ENCODE data around the gene PRL. TPM values are rescaled to one million over a fixed set of nuclear protein-coding genes. Genes with fewer than 3 reads are reported as not detected.

PRL gene
- total RNA-seq, 1 donor from 2014 or later, result not detected

- FAIRE-seq, result no peak
- Histone ChIP-seq H3K36me3 (ENCODE audit: insufficient read depth, low read length) (no peaks in the 10 kb centered on the region), H2AFZ (ENCODE audit: low read depth, low read length) (no peak overlapping the region), H3K79me2 (ENCODE audit: insufficient read depth, low read length) (no peaks in the 10 kb centered on the region), H3K9me3 (ENCODE audit: insufficient read depth, low read depth, low read length) (no peaks in the 10 kb centered on the region), H3K9ac (ENCODE audit: low read length) (no peak overlapping the region), H3K4me2 (ENCODE audit: low read length) (no peak overlapping the region), H3K27me3 (ENCODE audit: insufficient read depth, low read length) (no peaks in the 10 kb centered on the region), H3K27ac (ENCODE audit: low read depth, low read length) (no peak overlapping the region), H4K20me1 (ENCODE audit: insufficient read depth, low read length) (no peaks in the 10 kb centered on the region), H3K4me3 (ENCODE audit: insufficient read depth, low read depth, low read length) (no peak overlapping the region), H3K4me1 (ENCODE audit: insufficient read depth, low read length) (peaks cover 4% of the 10 kb centered on the region)
- no peak for DNase-seq (ENCODE audit: low read depth)
- no peaks in the 10 kb centered on the region for H3K27me3 Mint-ChIP-seq (ENCODE audit: low read depth, unreplicated experiment)
- H3K4me3 Mint-ChIP-seq (ENCODE audit: unreplicated experiment), result no peak overlapping the region
- peaks cover 15% of the 10 kb centered on the region for H3K4me1 Mint-ChIP-seq (ENCODE audit: low read depth, unreplicated experiment)
- H3K36me3 Mint-ChIP-seq (ENCODE audit: low read depth, unreplicated experiment), result no peaks in the 10 kb centered on the region
- H3K27ac Mint-ChIP-seq (ENCODE audit: unreplicated experiment), result no peak overlapping the region
- TF ChIP-seq EZH2 (IDR thresholded peaks at IDR 0.05; ENCODE audit: insufficient read depth, low read length) (no peak), CTCF (IDR thresholded peaks at IDR 0.05; ENCODE audit: insufficient read depth, low read depth, low read length) (no peak)
- no peaks in the 10 kb centered on the region for H3K9me3 Mint-ChIP-seq (ENCODE audit: unreplicated experiment)
Observed at GRCh38 chr6:22330941-22331340, 34.1 kb upstream of the PRL start.

GRCh38 chr6:22328474-22328873 lies 31.6 kb upstream of the PRL start:
- TF ChIP-seq EZH2 (IDR thresholded peaks at IDR 0.05; ENCODE audit: insufficient read depth, low read length) (no peak), CTCF (IDR thresholded peaks at IDR 0.05; ENCODE audit: insufficient read depth, low read depth, low read length) (no peak)
- FAIRE-seq (no peak), DNase-seq (ENCODE audit: low read depth) (no peak)
- Histone ChIP-seq H3K79me2 (ENCODE audit: insufficient read depth, low read length) (no peaks in the 10 kb centered on the region), H3K27ac (ENCODE audit: low read depth, low read length) (no peak overlapping the region), H3K9ac (ENCODE audit: low read length) (no peak overlapping the region), H3K27me3 (ENCODE audit: insufficient read depth, low read length) (no peaks in the 10 kb centered on the region), H3K4me2 (ENCODE audit: low read length) (no peak overlapping the region), H3K4me3 (ENCODE audit: insufficient read depth, low read depth, low read length) (no peak overlapping the region), H4K20me1 (ENCODE audit: insufficient read depth, low read length) (no peaks in the 10 kb centered on the region), H3K9me3 (ENCODE audit: insufficient read depth, low read depth, low read length) (no peaks in the 10 kb centered on the region), H3K36me3 (ENCODE audit: insufficient read depth, low read length) (no peaks in the 10 kb centered on the region), H3K4me1 (ENCODE audit: insufficient read depth, low read length) (no peaks in the 10 kb centered on the region), H2AFZ (ENCODE audit: low read depth, low read length) (no peak overlapping the region)
- Mint-ChIP-seq H3K27me3 (ENCODE audit: low read depth, unreplicated experiment) (no peaks in the 10 kb centered on the region), H3K9me3 (ENCODE audit: unreplicated experiment) (peaks cover 3% of the 10 kb centered on the region), H3K36me3 (ENCODE audit: low read depth, unreplicated experiment) (no peaks in the 10 kb centered on the region), H3K4me3 (ENCODE audit: unreplicated experiment) (no peak overlapping the region), H3K4me1 (ENCODE audit: low read depth, unreplicated experiment) (peaks cover 13% of the 10 kb centered on the region), H3K27ac (ENCODE audit: unreplicated experiment) (peak overlapping the region; percentile 60)

- Histone ChIP-seq H3K9me3 (ENCODE audit: insufficient read depth, low read depth, low read length) (no peaks in the 10 kb centered on the region), H2AFZ (ENCODE audit: low read depth, low read length) (no peak overlapping the region), H3K36me3 (ENCODE audit: insufficient read depth, low read length) (no peaks in the 10 kb centered on the region), H3K4me3 (ENCODE audit: insufficient read depth, low read depth, low read length) (no peak overlapping the region), H3K9ac (ENCODE audit: low read length) (no peak overlapping the region), H3K4me1 (ENCODE audit: insufficient read depth, low read length) (no peaks in the 10 kb centered on the region), H4K20me1 (ENCODE audit: insufficient read depth, low read length) (no peaks in the 10 kb centered on the region), H3K79me2 (ENCODE audit: insufficient read depth, low read length) (no peaks in the 10 kb centered on the region), H3K4me2 (ENCODE audit: low read length) (no peak overlapping the region), H3K27ac (ENCODE audit: low read depth, low read length) (no peak overlapping the region), H3K27me3 (ENCODE audit: insufficient read depth, low read length) (no peaks in the 10 kb centered on the region)
- Mint-ChIP-seq H3K27me3 (ENCODE audit: low read depth, unreplicated experiment) (no peaks in the 10 kb centered on the region), H3K4me1 (ENCODE audit: low read depth, unreplicated experiment) (peaks cover 15% of the 10 kb centered on the region), H3K9me3 (ENCODE audit: unreplicated experiment) (peaks cover 3% of the 10 kb centered on the region), H3K4me3 (ENCODE audit: unreplicated experiment) (no peak overlapping the region), H3K36me3 (ENCODE audit: low read depth, unreplicated experiment) (no peaks in the 10 kb centered on the region), H3K27ac (ENCODE audit: unreplicated experiment) (no peak overlapping the region)
- FAIRE-seq (no peak), DNase-seq (ENCODE audit: low read depth) (no peak)
- no peak for TF ChIP-seq CTCF (IDR thresholded peaks at IDR 0.05; ENCODE audit: insufficient read depth, low read depth, low read length)
- TF ChIP-seq EZH2 (IDR thresholded peaks at IDR 0.05; ENCODE audit: insufficient read depth, low read length), result no peak
Observed at GRCh38 chr6:22327881-22328280, 31.0 kb upstream of the PRL start.

Data from astrocyte (in vitro differentiated cells and primary cell).